HepG2 (cell line): ENCODE measurements around the gene RTP3. TPM values are rescaled to one million over a fixed set of nuclear protein-coding genes. Genes with fewer than 3 reads are reported as not detected.

ENCODE experiments used
- ATAC-seq: fragments of 200-7000 bp; cut with Tn5 transposase; 3 replicates; pipeline ENCODE4 v1.9.1; 2020; ENCODE audit warnings: mild to moderate bottlenecking, moderate library complexity
- BruUV-seq: library from RNA; stranded (reverse); fragments of 400-500 nt; replicated peaks from 2 replicates; lab custom pipeline; 2021; lab: Mats Ljungman, UMichigan
- CTCF ChIA-PET: fragments of 300-600 bp; formaldehyde crosslinking; extraction: SDS; loops from one replicate; lab custom pipeline; 2021; ENCODE audit warnings: low total read pairs, inconsistent platforms, low intra/inter-chr PET ratio; lab: Yijun Ruan, JAX
- POLR2A ChIA-PET: fragments of 350-600 bp; sonication (Branson Sonifier 250); formaldehyde crosslinking; loops from one replicate; lab custom pipeline; 2020; ENCODE audit warnings: antibody characterized with exemption, inconsistent platforms; lab: Yijun Ruan, JAX
- DNase-seq: peaks from one replicate; pipeline ENCODE4 v3.0.0-alpha.2; 2015; ENCODE audit warnings: low spot score
- FAIRE-seq: peaks from 3 replicates; lab custom pipeline; 2011; peaks lifted over from hg19 to GRCh38; lab: Jason Lieb, UNC
- H2AFZ ChIP-seq: one replicate; pipeline ENCODE4 v1.6.1; 2011; ENCODE audit warnings: low read length, inconsistent platforms
- H3K27ac ChIP-seq: fragments of 300-600 bp; 3 replicates; pipeline ENCODE4 v1.8.0; 2011; ENCODE audit warnings: mixed run types, mild to moderate bottlenecking, mixed read lengths, low read length, inconsistent platforms; ENCODE audit not compliant: insufficient read depth; ENCODE audit errors: extremely low read length
- H3K27me3 ChIP-seq, 2 experiments: fragments of 200-600 bp in 1 of 2; 2 replicates in 1 of 2; 3 replicates in 1 of 2; pipeline versions ENCODE4 v1.6.0 to v1.8.0; 2011; ENCODE audit warnings: low read length in 2 of 2, mild to moderate bottlenecking in 2 of 2, moderate library complexity in 2 of 2, inconsistent platforms in 1 of 2; ENCODE audit not compliant: insufficient read depth in 2 of 2, control insufficient read depth in 1 of 2
- H3K36me3 ChIP-seq, 2 experiments: fragments of 200-600 bp in 1 of 2; replicated peaks in 1 of 2; 2 replicates in 1 of 2; 3 replicates in 1 of 2; pipeline versions ENCODE4 v1.5.1 to v1.8.0; 2011; ENCODE audit warnings: low read length in 2 of 2, inconsistent platforms in 1 of 2; ENCODE audit not compliant: insufficient read depth in 2 of 2, control insufficient read depth in 1 of 2
- H3K4me1 ChIP-seq: 2 replicates; pipeline ENCODE4 v1.5.1; 2012; ENCODE audit warnings: low read length, inconsistent platforms; ENCODE audit not compliant: insufficient read depth
- H3K4me2 ChIP-seq: 2 replicates; pipeline ENCODE4 v1.6.0; 2011; ENCODE audit warnings: low read depth, low read length, inconsistent platforms
- H3K4me3 ChIP-seq, 3 experiments: fragments of 200-600 bp in 1 of 3; sonication (generic), shearing (Covaris generic) in 1 of 3; replicated peaks in 1 of 3; 2 replicates each; pipeline ENCODE4 v1.5.1; 2011 to 2016; ENCODE audit warnings: low read length in 3 of 3, inconsistent platforms in 2 of 3, low read depth in 2 of 3, mild to moderate bottlenecking in 2 of 3, control low read depth in 1 of 3, mixed read lengths in 1 of 3; ENCODE audit not compliant: insufficient read depth in 1 of 3
- H3K79me2 ChIP-seq: one replicate; pipeline ENCODE4 v1.6.1; 2011; ENCODE audit warnings: low read length, inconsistent platforms; ENCODE audit not compliant: insufficient read depth
- H3K9ac ChIP-seq: 2 replicates; pipeline ENCODE4 v1.6.0; 2011; ENCODE audit warnings: mild to moderate bottlenecking, low read depth, low read length, inconsistent platforms; ENCODE audit not compliant: insufficient read depth
- H3K9me3 ChIP-seq: 2 replicates; pipeline ENCODE4 v1.5.1; 2012; ENCODE audit warnings: mild to moderate bottlenecking, low read length
- H4K20me1 ChIP-seq: 2 replicates; pipeline ENCODE4 v1.6.0; 2011; ENCODE audit warnings: inconsistent platforms, mild to moderate bottlenecking, low read length, moderate library complexity; ENCODE audit not compliant: insufficient read depth
- AFF4 ChIP-seq: sonication (generic); formaldehyde crosslinking; IDR thresholded peaks from 2 replicates; pipeline ENCODE4 v1.4.0; 2020; ENCODE audit warnings: missing genetic modification reagents
- BCL3 ChIP-seq: sonication (generic); formaldehyde crosslinking; IDR thresholded peaks from 2 replicates; pipeline ENCODE4 v1.5.1; 2020; ENCODE audit warnings: mild to moderate bottlenecking, missing genetic modification reagents, moderate library complexity
- DNMT1 ChIP-seq: sonication (generic); formaldehyde crosslinking; IDR thresholded peaks from 2 replicates; pipeline ENCODE4 v1.5.1; 2020; ENCODE audit warnings: mild to moderate bottlenecking, missing genetic modification reagents
- HNF4G ChIP-seq, 2 experiments: sonication (generic) in 1 of 2; formaldehyde crosslinking in 1 of 2; IDR thresholded peaks; 2 replicates each; pipeline versions ENCODE4 v1.4.0 to v1.6.1; 2011 to 2020; ENCODE audit warnings: borderline replicate concordance in 2 of 2, low read depth in 2 of 2, mild to moderate bottlenecking in 2 of 2, low read length in 1 of 2, missing genetic modification reagents in 1 of 2, moderate library complexity in 1 of 2
- IKZF4 ChIP-seq: sonication (generic); formaldehyde crosslinking; IDR thresholded peaks from 2 replicates; pipeline ENCODE4 v1.5.1; 2020; ENCODE audit warnings: borderline replicate concordance, mild to moderate bottlenecking, low read depth, missing genetic modification reagents; ENCODE audit errors: not compliant biosample characterization
- MAX ChIP-seq: IDR thresholded peaks from 2 replicates; pipeline ENCODE4 v1.6.1; 2012; ENCODE audit warnings: inconsistent platforms
- MXD1 ChIP-seq: sonication (generic); formaldehyde crosslinking; IDR thresholded peaks from 2 replicates; pipeline ENCODE4 v1.4.0; 2020; ENCODE audit warnings: mild to moderate bottlenecking, missing genetic modification reagents
- SNAI1 ChIP-seq: sonication (generic); formaldehyde crosslinking; IDR thresholded peaks from 2 replicates; pipeline ENCODE4 v1.5.0; 2020; ENCODE audit warnings: mild to moderate bottlenecking, missing genetic modification reagents, borderline replicate concordance
- YEATS4 ChIP-seq: sonication (generic); formaldehyde crosslinking; IDR thresholded peaks from 2 replicates; pipeline ENCODE4 v1.4.0; 2020; ENCODE audit warnings: missing genetic modification reagents, borderline replicate concordance
- ZBTB4 ChIP-seq: sonication (generic); formaldehyde crosslinking; IDR thresholded peaks from 2 replicates; pipeline ENCODE4 v1.4.0; 2020; ENCODE audit warnings: missing genetic modification reagents, mild to moderate bottlenecking, borderline replicate concordance
- ZNF343 ChIP-seq: sonication (generic); formaldehyde crosslinking; IDR thresholded peaks from 2 replicates; pipeline ENCODE4 v1.4.0; 2020; ENCODE audit warnings: mild to moderate bottlenecking, missing genetic modification reagents
- ZNF350 ChIP-seq: sonication (generic); formaldehyde crosslinking; IDR thresholded peaks from 2 replicates; pipeline ENCODE4 v1.4.0; 2020; ENCODE audit warnings: mild to moderate bottlenecking, low read depth, missing genetic modification reagents, borderline replicate concordance
- WGBS: methylation state at CpG from one replicate; pipeline ENCODE4 v1.1.6; 2017; ENCODE audit warnings: low lambda C conversion rate; 5-methylcytosine and 5-hydroxymethylcytosine counted together
- in situ Hi-C: cut with HindIII; loops from 2 replicates; pipeline ENCODE4 v1.10.0; 2017; ENCODE audit warnings: low pct_unique_long_range_greater_than_20kb; ENCODE audit not compliant: extremely low pct_ligation_motif_present
- intact Hi-C: fragments of 100-400 bp; cut with micrococcal nuclease; formaldehyde crosslinking; loops from one replicate; pipeline ENCODE4 v1.10.0; 2022; ENCODE audit not compliant: unreplicated experiment
- polyA plus RNA-seq, 8 experiments: library from polyadenylated mRNA; depleted of rRNA in 3 of 8; stranded (reverse) in 7 of 8; unstranded in 1 of 8; fragments of >200 nt; fragmentation: Illumina TruSeq in 4 of 8; extraction: Trizol in 4 of 8; gene quantifications; 2 replicates each; pipeline versions ENCODE4 v1.2.1 to v1.2.3, GENCODE V29; 2011 to 2016; ENCODE audit warnings: low read depth in 4 of 8, missing spikeins in 1 of 8, mixed read lengths in 1 of 8; ENCODE audit not compliant: insufficient read depth in 1 of 8
- total RNA-seq, 5 experiments: library from RNA; depleted of rRNA; stranded (reverse); fragments of >200 nt; fragmentation: Illumina TruSeq; extraction: Trizol; gene quantifications; 2 replicates each; pipeline ENCODE4 v1.2.3, GENCODE V29; 2016; ENCODE audit warnings: low read depth in 1 of 5

RTP3 gene
- total and polyA plus RNA-seq, 2 of the 13 experiments (the other 11 are each of a cell fraction or from before 2014, with no cell fraction given): 0.09 TPM; not detected in 1

- TF ChIP-seq AFF4 (CRISPR knock-in tag): no peak
- no peak for TF ChIP-seq YEATS4
Measured at GRCh38 chr3:46489381-46489780, 8.4 kb upstream of the RTP3 start (continued).

GRCh38 chr3:46489875-46490274 is 7.9 kb upstream of the RTP3 start:
- H3K36me3 ChIP-seq: no peaks in the 10 kb centered on the region
- no peak overlapping the region for H3K4me2 ChIP-seq
- intact Hi-C loops (no loop called here), in situ Hi-C loops (loop anchor here (5.0 to 10.0 kb wide), 2 partner anchors 67 to 175 kb away; no protein-coding TSS in a partner anchor)
- H3K9ac ChIP-seq: no peak overlapping the region
- WGBS: 45% methylated on average over 1 of the region's 1 CpG
- H2AFZ ChIP-seq: no peak overlapping the region
- H3K27me3 ChIP-seq: no peaks in the 10 kb centered on the region; a peak in 1 of 5 replicates
- ATAC-seq (no peak), DNase-seq (no peak), FAIRE-seq (no peak)
- BruUV-seq: no TSS peak
- no peaks in the 10 kb centered on the region for H3K79me2 ChIP-seq
- H3K27ac ChIP-seq: no peak overlapping the region
- H3K4me1 ChIP-seq: peaks cover 12% of the 10 kb centered on the region
- ChIA-PET CTCF (no interaction called here), POLR2A (interaction anchor here (2.3 kb wide), 1 partner anchor 68 kb away, joined by 8 read pairs; no protein-coding TSS in a partner anchor)
- no peaks in the 10 kb centered on the region for H3K9me3 ChIP-seq
- no peaks in the 10 kb centered on the region for H4K20me1 ChIP-seq
- no peak overlapping the region for H3K4me3 ChIP-seq
- TF ChIP-seq DNMT1 (CRISPR knock-in tag) (no peak), MXD1 (no peak), ZNF350 (CRISPR knock-in tag) (no peak), ZBTB4 (no peak), MAX (no peak), BCL3 (CRISPR knock-in tag) (no peak), SNAI1 (CRISPR knock-in tag) (no peak), HNF4G (IDR thresholded peaks at IDR 0.05; ENCODE audit: borderline replicate concordance, low read depth, low read length) (no peak), HNF4G (CRISPR knock-in tag; IDR thresholded peaks at IDR 0.05; ENCODE audit: borderline replicate concordance, low read depth) (no peak), IKZF4 (CRISPR knock-in tag) (no peak), ZNF343 (CRISPR knock-in tag) (no peak)
